ENCODE results near the gene UXS1.

- TF ChIP-seq POLR2A (IDR thresholded peaks at IDR 0.05) (no peak), CTCF (IDR thresholded peaks at IDR 0.05) (no peak)
Observed at GRCh38 chr2:106144621-106145331, 49.3 kb downstream of the UXS1 start.
